ENCODE measurements around the gene CROCC2.

Gene CROCC2

GRCh38 chr2:240947176-240947575 lies 41.0 kb downstream of the CROCC2 start:
- no peak for TF ChIP-seq CTCF (IDR thresholded peaks at IDR 0.05; ENCODE audit: low read depth, low read length, missing control alignments)
- H3K4me3 ChIP-seq (replicated peaks; ENCODE audit: low read depth, low read length) = no peak overlapping the region
- no peak for DNase-seq (ENCODE audit: extremely low read depth, low read depth)

- H3K4me3 ChIP-seq (replicated peaks; ENCODE audit: low read depth, low read length) = no peak overlapping the region
- no peak for TF ChIP-seq CTCF (IDR thresholded peaks at IDR 0.05; ENCODE audit: low read depth, low read length, missing control alignments)
- DNase-seq (ENCODE audit: extremely low read depth, low read depth) = no peak
Observed at GRCh38 chr2:240947607-240948006, 41.5 kb downstream of the CROCC2 start.

- H3K4me3 ChIP-seq (replicated peaks; ENCODE audit: low read depth, low read length) = no peak overlapping the region
- TF ChIP-seq CTCF (IDR thresholded peaks at IDR 0.05; ENCODE audit: low read depth, low read length, missing control alignments) = no peak
- no peak for DNase-seq (ENCODE audit: extremely low read depth, low read depth)
Observed at GRCh38 chr2:240948086-240948485, 42.0 kb downstream of the CROCC2 start.

- no peak for DNase-seq (ENCODE audit: extremely low read depth, low read depth)
Observed at GRCh38 chr2:240948905-240949790, 43.0 kb downstream of the CROCC2 start.

GRCh38 chr2:240949791-240950705 lies 43.9 kb downstream of the CROCC2 start:
- no peak overlapping the region for H3K4me3 ChIP-seq (replicated peaks; ENCODE audit: low read depth, low read length)
- no peak for DNase-seq (ENCODE audit: extremely low read depth, low read depth)
- TF ChIP-seq CTCF (IDR thresholded peaks at IDR 0.05; ENCODE audit: low read depth, low read length, missing control alignments) = no peak

More at GRCh38 chr2:240948905-240949790, 43.0 kb downstream of the CROCC2 start:
- H3K4me3 ChIP-seq (replicated peaks; ENCODE audit: low read depth, low read length) = no peak overlapping the region
- no peak for TF ChIP-seq CTCF (IDR thresholded peaks at IDR 0.05; ENCODE audit: low read depth, low read length, missing control alignments)

GRCh38 chr2:240951045-240951594 lies 45.0 kb downstream of the CROCC2 start:
- no peak overlapping the region for H3K4me3 ChIP-seq (replicated peaks; ENCODE audit: low read depth, low read length)
- DNase-seq (ENCODE audit: extremely low read depth, low read depth) = no peak
- TF ChIP-seq CTCF (IDR thresholded peaks at IDR 0.05; ENCODE audit: low read depth, low read length, missing control alignments) = no peak
